ENCODE measurements around the gene MRPL38. TPM values are rescaled to one million over a fixed set of nuclear protein-coding genes. Genes with fewer than 3 reads are reported as not detected.

The MRPL38 gene
- total RNA-seq, 2 experiments from 2014 or later = 115 to 139 TPM

- DNase-seq (no peak), ATAC-seq (no peak)
- CTCF ChIA-PET = interaction anchor here (0.6 to 2.5 kb wide), 9 partner anchors 11 to 170 kb away, joined by 3 to 10 read pairs (median 4); partner anchors contain the start of gene MRPL38
- Mint-ChIP-seq H3K4me1 (no peaks in the 10 kb centered on the region), H3K36me3 (peaks cover 2% of the 10 kb centered on the region), H3K27ac (no peak overlapping the region), H3K9me3 (ENCODE audit: low read depth) (no peaks in the 10 kb centered on the region), H3K27me3 (no peaks in the 10 kb centered on the region), H3K4me3 (no peak overlapping the region)
Observed at GRCh38 chr17:75927286-75927922, 22.7 kb upstream of the MRPL38 start.

GRCh38 chr17:75926456-75926855 is 21.8 kb upstream of the MRPL38 start:
- Mint-ChIP-seq H3K27ac (no peak overlapping the region), H3K27me3 (no peaks in the 10 kb centered on the region), H3K36me3 (no peaks in the 10 kb centered on the region), H3K4me1 (no peaks in the 10 kb centered on the region), H3K9me3 (ENCODE audit: low read depth) (no peaks in the 10 kb centered on the region), H3K4me3 (no peak overlapping the region)
- CTCF ChIA-PET = interaction anchor here (0.6 to 1.4 kb wide), 3 partner anchors 42 to 76 kb away, joined by 3 to 4 read pairs (median 4); no protein-coding TSS in a partner anchor
- DNase-seq = no peak
- no peak for ATAC-seq

- Mint-ChIP-seq H3K4me3 (no peak overlapping the region), H3K27me3 (no peaks in the 10 kb centered on the region), H3K4me1 (no peaks in the 10 kb centered on the region), H3K27ac (no peak overlapping the region), H3K9me3 (ENCODE audit: low read depth) (no peaks in the 10 kb centered on the region), H3K36me3 (no peaks in the 10 kb centered on the region)
- no peak for DNase-seq
- CTCF ChIA-PET = interaction anchor here (1.1 kb wide), 1 partner anchor 80 kb away, joined by 3 read pairs; no protein-coding TSS in a partner anchor
- ATAC-seq = no peak
Observed at GRCh38 chr17:75925912-75926311, 21.2 kb upstream of the MRPL38 start.

- Mint-ChIP-seq H3K9me3 (ENCODE audit: low read depth) (no peaks in the 10 kb centered on the region), H3K4me3 (no peak overlapping the region), H3K36me3 (no peaks in the 10 kb centered on the region), H3K27ac (no peak overlapping the region), H3K27me3 (no peaks in the 10 kb centered on the region), H3K4me1 (no peaks in the 10 kb centered on the region)
- ATAC-seq (no peak), DNase-seq (no peak)
- CTCF ChIA-PET = interaction anchor here (1.1 kb wide), 1 partner anchor 81 kb away, joined by 3 read pairs; no protein-coding TSS in a partner anchor
Observed at GRCh38 chr17:75925103-75925502, 20.4 kb upstream of the MRPL38 start.

- Mint-ChIP-seq H3K9me3 (ENCODE audit: low read depth) (no peaks in the 10 kb centered on the region), H3K27me3 (no peaks in the 10 kb centered on the region), H3K36me3 (peaks cover 1% of the 10 kb centered on the region), H3K27ac (no peak overlapping the region), H3K4me3 (no peak overlapping the region), H3K4me1 (peaks cover under 1% of the 10 kb centered on the region)
- DNase-seq = no peak
- CTCF ChIA-PET = interaction anchor here (2.3 kb wide), 1 partner anchor 18 kb away, joined by 7 read pairs; no protein-coding TSS in a partner anchor
- ATAC-seq = no peak
Observed at GRCh38 chr17:75922963-75923874, 18.5 kb upstream of the MRPL38 start.

GRCh38 chr17:75922173-75922961 is 17.7 kb upstream of the MRPL38 start:
- Mint-ChIP-seq H3K4me1 (peaks cover 4% of the 10 kb centered on the region), H3K27me3 (no peaks in the 10 kb centered on the region), H3K27ac (no peak overlapping the region), H3K4me3 (no peak overlapping the region), H3K9me3 (ENCODE audit: low read depth) (no peaks in the 10 kb centered on the region), H3K36me3 (peaks cover 1% of the 10 kb centered on the region)
- DNase-seq (no peak), ATAC-seq (no peak)
- CTCF ChIA-PET = interaction anchor here (1.0 to 2.3 kb wide), 2 partner anchors 17 to 476 kb away, joined by 3 to 7 read pairs; no protein-coding TSS in a partner anchor

GRCh38 chr17:75921596-75921995 is 16.9 kb upstream of the MRPL38 start:
- Mint-ChIP-seq H3K27me3 (no peaks in the 10 kb centered on the region), H3K4me3 (no peak overlapping the region), H3K9me3 (ENCODE audit: low read depth) (no peaks in the 10 kb centered on the region), H3K4me1 (peaks cover 8% of the 10 kb centered on the region), H3K27ac (no peak overlapping the region), H3K36me3 (peaks cover 1% of the 10 kb centered on the region)
- DNase-seq (no peak), ATAC-seq (no peak)
- CTCF ChIA-PET = interaction anchor here (1.0 to 2.3 kb wide), 3 partner anchors 12 to 476 kb away, joined by 3 to 7 read pairs (median 3); no protein-coding TSS in a partner anchor

- no peaks in the 10 kb centered on the region for H3K27me3 Mint-ChIP-seq
- ATAC-seq = no peak
- no peak overlapping the region for H3K27ac Mint-ChIP-seq
- no peaks in the 10 kb centered on the region for H3K9me3 Mint-ChIP-seq (ENCODE audit: low read depth)
- no peak overlapping the region for H3K4me3 Mint-ChIP-seq
- peaks cover 10% of the 10 kb centered on the region for H3K4me1 Mint-ChIP-seq
- CTCF ChIA-PET = interaction anchor here (1.0 to 1.7 kb wide), 2 partner anchors 11 to 15 kb away, joined by 3 to 4 read pairs; partner anchors contain the start of gene MRPL38
- H3K36me3 Mint-ChIP-seq = peaks cover 1% of the 10 kb centered on the region
- DNase-seq = no peak
Observed at GRCh38 chr17:75920045-75920560, 15.4 kb upstream of the MRPL38 start.

- ATAC-seq = no peak
Observed at GRCh38 chr17:75919611-75920010, 14.9 kb upstream of the MRPL38 start.

GRCh38 chr17:75917917-75918445 is 13.3 kb upstream of the MRPL38 start:
- Mint-ChIP-seq H3K36me3 (peaks cover 1% of the 10 kb centered on the region), H3K27me3 (no peaks in the 10 kb centered on the region), H3K4me3 (no peak overlapping the region), H3K4me1 (peaks cover 10% of the 10 kb centered on the region), H3K9me3 (ENCODE audit: low read depth) (no peaks in the 10 kb centered on the region), H3K27ac (no peak overlapping the region)
- no peak for ATAC-seq
- CTCF ChIA-PET = interaction anchor here (0.8 to 1.3 kb wide), 3 partner anchors 12 to 96 kb away, joined by 3 to 7 read pairs (median 5); partner anchors contain the start of gene CDK3
- DNase-seq = no peak

More at GRCh38 chr17:75919611-75920010, 14.9 kb upstream of the MRPL38 start:
- no peak for DNase-seq
- Mint-ChIP-seq H3K4me1 (peaks cover 10% of the 10 kb centered on the region), H3K27ac (no peak overlapping the region), H3K9me3 (ENCODE audit: low read depth) (no peaks in the 10 kb centered on the region), H3K27me3 (no peaks in the 10 kb centered on the region), H3K36me3 (peaks cover 1% of the 10 kb centered on the region), H3K4me3 (no peak overlapping the region)
- CTCF ChIA-PET = interaction anchor here (1.7 kb wide), 1 partner anchor 10 kb away, joined by 3 read pairs; no protein-coding TSS in a partner anchor

GRCh38 chr17:75917141-75917916 is 12.6 kb upstream of the MRPL38 start:
- Mint-ChIP-seq H3K36me3 (peaks cover 1% of the 10 kb centered on the region), H3K4me3 (no peak overlapping the region), H3K9me3 (ENCODE audit: low read depth) (no peaks in the 10 kb centered on the region), H3K27ac (peak overlapping the region; percentile 16), H3K27me3 (no peaks in the 10 kb centered on the region), H3K4me1 (peaks cover 10% of the 10 kb centered on the region)
- DNase-seq (no peak), ATAC-seq (peak; percentile 21)
- CTCF ChIA-PET = interaction anchor here (0.7 to 1.9 kb wide), 4 partner anchors 10 to 97 kb away, joined by 3 to 8 read pairs (median 4); partner anchors contain the start of gene MRPL38
